Thyroid gland (tissue), 4 donors: ENCODE data around the gene RNF123.

Experiments used
- CTCF ChIP-seq, 6 experiments: fragments of 200-600 bp in 3 of 6; fragments of 450-650 bp in 3 of 6; sonication (generic) in 3 of 6; IDR thresholded peaks; one replicate each; pipeline ENCODE4 v1.5.1; 2016 to 2019; ENCODE audit warnings: antibody characterized with exemption in 6 of 6, mild to moderate bottlenecking in 2 of 6, inconsistent platforms in 1 of 6, moderate library complexity in 1 of 6
- POLR2A ChIP-seq, 2 donors: fragments of 450-650 bp; IDR thresholded peaks; one replicate each; pipeline ENCODE4 v1.6.1; 2017; ENCODE audit warnings: antibody characterized with exemption in 2 of 2, mild to moderate bottlenecking in 2 of 2, moderate library complexity in 1 of 2

- no peak for TF ChIP-seq CTCF (IDR thresholded peaks at IDR 0.05)
- peak in 1 of 2 donors; percentile 63 for TF ChIP-seq POLR2A (IDR thresholded peaks at IDR 0.05)
These were observed 6.2 kb upstream of the RNF123 start for GRCh38 chr3:49683162-49683561.
